DOHH2 (cell line): Measurements from ENCODE around the gene OR51A2.

Experiments used
- H3F3A ChIP-seq: fragments of 200-600 bp; sonication (generic), shearing (Covaris generic); 2 replicates; pipeline ENCODE4 v1.6.0; 2016; ENCODE audit warnings: antibody characterized with exemption, mild to moderate bottlenecking; ENCODE audit not compliant: control insufficient read depth, insufficient read depth
- H3K27ac ChIP-seq: fragments of 200-600 bp; sonication (generic); 2 replicates; pipeline ENCODE4 v1.5.1; 2014; ENCODE audit warnings: low read depth, mild to moderate bottlenecking, low read length, moderate library complexity
- H3K27me3 ChIP-seq: fragments of 200-600 bp; sonication (generic); 2 replicates; pipeline ENCODE4 v1.6.1; 2014; ENCODE audit warnings: mild to moderate bottlenecking, low read length, mixed read lengths; ENCODE audit not compliant: control insufficient read depth
- H3K36me3 ChIP-seq: fragments of 200-600 bp; sonication (generic); 2 replicates; pipeline ENCODE4 v1.6.1; 2014; ENCODE audit warnings: mild to moderate bottlenecking, low read length, moderate library complexity, mixed read lengths; ENCODE audit not compliant: control insufficient read depth
- H3K4me1 ChIP-seq: fragments of 200-600 bp; sonication (generic); 2 replicates; pipeline ENCODE4 v1.6.1; 2014; ENCODE audit warnings: mild to moderate bottlenecking, low read length, mixed read lengths; ENCODE audit not compliant: control insufficient read depth
- H3K4me2 ChIP-seq: fragments of 200-600 bp; sonication (generic); 2 replicates; pipeline ENCODE4 v1.6.0; 2014; ENCODE audit warnings: mild to moderate bottlenecking, low read length, moderate library complexity
- H3K4me3 ChIP-seq: fragments of 200-600 bp; sonication (generic); 2 replicates; pipeline ENCODE4 v1.5.1; 2014; ENCODE audit warnings: mild to moderate bottlenecking, low read length, mixed read lengths
- H3K79me2 ChIP-seq: fragments of 200-600 bp; sonication (generic); 2 replicates; pipeline ENCODE4 v1.6.1; 2014; ENCODE audit warnings: mild to moderate bottlenecking, low read length, mixed read lengths; ENCODE audit not compliant: control insufficient read depth
- H3K9me2 ChIP-seq: fragments of 200-600 bp; sonication (generic); replicated peaks from 2 replicates; pipeline ENCODE4 v1.6.1; 2014; ENCODE audit warnings: mild to moderate bottlenecking, low read length, mixed read lengths; ENCODE audit not compliant: control insufficient read depth
- H3K9me3 ChIP-seq: fragments of 200-600 bp; sonication (generic); 2 replicates; pipeline ENCODE4 v1.6.1; 2014; ENCODE audit warnings: antibody characterized with exemption, low read length, mixed read lengths; ENCODE audit not compliant: control insufficient read depth, insufficient read depth
- H4K20me1 ChIP-seq: fragments of 200-600 bp; sonication (generic); 2 replicates; pipeline ENCODE4 v1.6.0; 2014; ENCODE audit warnings: low read depth, mild to moderate bottlenecking, antibody characterized with exemption, low read length, moderate library complexity; ENCODE audit not compliant: control insufficient read depth, insufficient read depth
- CTCF ChIP-seq: fragments of 200-600 bp; sonication (generic); IDR thresholded peaks from one replicate; pipeline ENCODE4 v1.5.1; 2014; ENCODE audit warnings: antibody characterized with exemption, mild to moderate bottlenecking, low read depth, low read length; ENCODE audit not compliant: poor library complexity, severe bottlenecking
- EZH2phosphoT487 ChIP-seq: fragments of 200-600 bp; sonication (generic); IDR thresholded peaks from 2 replicates; pipeline ENCODE4 v1.6.1; 2017; ENCODE audit warnings: borderline replicate concordance, mild to moderate bottlenecking, antibody characterized with exemption, low read length, moderate library complexity, mixed read lengths

Gene OR51A2

DNA sequence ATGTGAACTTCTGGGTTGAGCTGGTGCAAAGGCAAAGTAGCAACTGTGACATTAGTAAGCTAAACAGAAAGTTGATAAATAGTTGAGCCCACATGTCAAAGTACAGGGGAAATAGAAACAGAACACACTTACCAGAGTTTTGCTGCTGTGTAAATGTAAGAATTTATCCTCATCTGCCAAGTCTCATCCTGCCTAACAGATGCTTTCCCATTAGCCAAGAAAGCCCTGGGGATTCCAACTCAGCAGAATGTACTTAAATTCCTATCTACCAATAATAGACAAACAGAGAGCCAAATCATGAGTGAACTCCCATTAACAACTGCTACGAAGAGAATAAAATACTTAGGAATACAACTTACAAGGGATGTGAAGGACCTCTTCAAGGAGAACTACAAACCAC is 7.3 kb upstream of the OR51A2 start:
- no peaks in the 10 kb centered on the region for H3K9me2 ChIP-seq
- H3K4me3 ChIP-seq = no peak overlapping the region
- TF ChIP-seq CTCF = no peak
- no peak for TF ChIP-seq EZH2phosphoT487
- no peaks in the 10 kb centered on the region for H3K27me3 ChIP-seq
- H3K9me3 ChIP-seq = no peaks in the 10 kb centered on the region
- H3K36me3 ChIP-seq = no peaks in the 10 kb centered on the region
- no peaks in the 10 kb centered on the region for H3K4me1 ChIP-seq
- no peak overlapping the region for H3K27ac ChIP-seq
- no peaks in the 10 kb centered on the region for H3F3A ChIP-seq
- H4K20me1 ChIP-seq = no peaks in the 10 kb centered on the region
- no peak overlapping the region for H3K4me2 ChIP-seq
- H3K79me2 ChIP-seq = no peaks in the 10 kb centered on the region

DNA sequence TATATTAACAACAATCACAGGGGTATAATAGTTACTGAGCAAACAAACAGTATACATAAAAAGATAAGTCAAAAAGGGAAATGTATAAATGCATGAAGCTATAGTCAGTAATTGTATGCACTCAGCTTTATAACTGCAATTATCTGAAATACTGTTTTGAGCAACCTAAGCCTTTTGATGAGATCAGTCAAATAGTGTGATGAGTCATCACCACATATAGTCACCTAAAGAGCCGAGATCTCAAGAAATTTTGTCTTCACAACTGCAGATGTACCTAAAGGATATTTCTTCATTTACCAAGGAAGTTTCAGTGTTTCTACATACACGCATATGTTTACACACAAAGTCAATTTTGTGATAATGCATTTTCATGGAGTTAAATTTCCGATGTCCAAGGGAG is 5.4 kb upstream of the OR51A2 start:
- no peaks in the 10 kb centered on the region for H3K9me3 ChIP-seq

GRCh38 chr11:4957396-4957795 is 1.9 kb upstream of the OR51A2 start:
- Histone ChIP-seq H3K27me3 (no peaks in the 10 kb centered on the region), H3K27ac (no peak overlapping the region), H3K36me3 (no peaks in the 10 kb centered on the region), H3F3A (no peaks in the 10 kb centered on the region), H3K4me1 (no peaks in the 10 kb centered on the region), H3K79me2 (no peaks in the 10 kb centered on the region), H3K4me3 (no peak overlapping the region), H3K9me2 (no peaks in the 10 kb centered on the region), H3K4me2 (no peak overlapping the region), H3K9me3 (no peaks in the 10 kb centered on the region), H4K20me1 (no peaks in the 10 kb centered on the region)
- TF ChIP-seq EZH2phosphoT487 = no peak
- TF ChIP-seq CTCF = no peak

More for the DNA sequence above, 5.4 kb upstream of the OR51A2 start:
- Histone ChIP-seq H3K4me3 (no peak overlapping the region), H3K4me1 (no peaks in the 10 kb centered on the region), H3K27me3 (no peaks in the 10 kb centered on the region), H4K20me1 (no peaks in the 10 kb centered on the region), H3F3A (no peaks in the 10 kb centered on the region), H3K9me2 (no peaks in the 10 kb centered on the region), H3K36me3 (no peaks in the 10 kb centered on the region), H3K79me2 (no peaks in the 10 kb centered on the region), H3K4me2 (no peak overlapping the region), H3K27ac (no peak overlapping the region)
- TF ChIP-seq CTCF (no peak), EZH2phosphoT487 (no peak)

GRCh38 chr11:4947505-4947904 is 8.0 kb downstream of the OR51A2 start, which contains the start of gene OR51A4:
Gene OR51A4 (minus strand): TSS chr11:4947605. CDS start chr11:4947100, 505 bp downstream.
- Histone ChIP-seq H3K27me3 (no peaks in the 10 kb centered on the region), H3K4me1 (no peaks in the 10 kb centered on the region), H3K36me3 (no peaks in the 10 kb centered on the region), H3K4me2 (no peak within 1 kb of the TSS), H3K27ac (no peak within 1 kb of the TSS), H4K20me1 (no peaks in the 10 kb centered on the region), H3K9me2 (no peaks in the 10 kb centered on the region), H3K9me3 (no peaks in the 10 kb centered on the region), H3K4me3 (no peak within 1 kb of the TSS), H3K79me2 (no peaks in the 10 kb centered on the region), H3F3A (no peaks in the 10 kb centered on the region)
- TF ChIP-seq EZH2phosphoT487 = no peak
- TF ChIP-seq CTCF = no peak
